Activated naive CD4-positive, alpha-beta T cell treated with anti-CD3 and anti-CD28 coated beads, Interleukin-2, amount 50 U/mL, for 24 hours (primary cell): ENCODE measurements around the gene C1orf87.

Experiments
- H3K27ac Mint-ChIP-seq: one replicate; pipeline ENCODE4 v1.8.0; 2021; ENCODE audit warnings: mild to moderate bottlenecking, mixed read lengths
- H3K27me3 Mint-ChIP-seq: one replicate; pipeline ENCODE4 v1.8.0; 2021; ENCODE audit warnings: mixed read lengths
- H3K36me3 Mint-ChIP-seq: one replicate; pipeline ENCODE4 v1.8.0; 2021; ENCODE audit warnings: mixed read lengths
- H3K4me1 Mint-ChIP-seq: one replicate; pipeline ENCODE4 v1.8.0; 2021; ENCODE audit warnings: mixed read lengths
- H3K4me3 Mint-ChIP-seq: one replicate; pipeline ENCODE4 v1.8.0; 2021; ENCODE audit warnings: mild to moderate bottlenecking, mixed read lengths
- H3K9me3 Mint-ChIP-seq: one replicate; pipeline ENCODE4 v1.8.0; 2021; ENCODE audit warnings: mixed read lengths

Gene C1orf87, protein sequence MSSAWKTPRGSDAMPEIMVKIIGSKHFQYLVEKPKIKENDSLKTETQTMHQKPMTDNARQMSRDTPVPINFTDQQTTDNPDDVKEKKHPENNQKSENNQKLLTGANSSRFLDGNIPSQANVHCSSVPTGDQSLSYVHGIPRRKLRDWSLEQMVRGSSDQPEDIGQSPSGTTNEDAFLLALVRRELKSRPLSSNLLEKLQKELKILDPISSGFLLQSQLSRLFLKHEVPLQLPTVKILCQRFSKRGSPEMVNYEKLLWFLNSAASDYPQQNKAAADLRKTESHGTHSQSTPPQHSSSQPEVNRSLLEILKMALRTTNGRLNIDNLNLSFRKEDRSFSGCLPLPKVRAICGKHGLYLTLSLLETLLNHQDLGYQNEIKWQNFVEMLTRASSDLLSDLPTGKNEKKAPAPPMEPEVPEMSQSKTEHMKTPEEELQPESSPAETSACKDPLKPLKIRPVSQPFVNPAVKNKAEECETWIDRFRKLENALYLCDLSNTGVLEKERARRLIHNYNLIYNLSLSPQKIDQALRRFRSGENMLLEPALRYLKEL

DNA sequence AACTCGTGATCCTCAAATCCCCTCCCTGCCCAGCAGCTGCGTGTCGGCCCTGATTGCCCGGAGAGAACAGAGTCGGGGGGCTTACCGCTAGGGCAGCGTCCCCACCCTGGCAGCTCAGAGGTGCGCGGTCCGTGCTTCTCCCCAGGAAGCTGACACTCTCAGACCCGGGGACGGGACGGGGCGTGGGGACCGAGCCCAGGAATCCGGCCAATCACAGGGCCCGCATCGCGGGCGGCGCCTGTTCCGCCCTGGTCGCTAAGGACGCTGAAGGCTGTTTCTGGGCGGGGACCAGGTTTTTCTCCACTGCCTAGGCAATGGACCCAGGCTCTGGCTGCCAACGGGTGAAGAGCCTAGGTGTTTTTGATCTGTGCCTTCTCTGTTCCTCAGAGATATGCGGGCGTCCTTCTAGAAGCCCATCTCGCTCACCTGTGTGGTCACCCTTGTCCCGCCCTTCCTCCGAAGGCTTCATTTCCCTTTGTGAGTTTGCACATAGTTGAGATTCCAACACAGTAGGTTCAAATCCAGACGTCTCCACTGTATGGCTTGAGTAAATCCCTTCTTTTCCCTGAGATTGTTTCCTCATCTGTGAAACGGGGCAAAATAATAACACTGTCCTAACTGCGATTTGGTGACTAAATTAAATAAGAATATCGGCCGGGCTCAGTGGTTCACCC, at the start of gene C1orf87:
C1orf87 (minus strand) TSS at position 166 of the 674 bp plus-strand sequence. CDS start 1,127 bp downstream, outside the sequence.
- Mint-ChIP-seq H3K27ac (no peak within 1 kb of the TSS), H3K9me3 (no peaks in the 10 kb centered on the region), H3K36me3 (no peaks in the 10 kb centered on the region), H3K4me1 (no peaks in the 10 kb centered on the region), H3K27me3 (peaks cover 45% of the 10 kb centered on the region), H3K4me3 (no peak within 1 kb of the TSS)

- no peaks in the 10 kb centered on the region for H3K36me3 Mint-ChIP-seq
- no peak overlapping the region for H3K27ac Mint-ChIP-seq
- H3K4me3 Mint-ChIP-seq = no peak overlapping the region
- H3K4me1 Mint-ChIP-seq = no peaks in the 10 kb centered on the region
- H3K27me3 Mint-ChIP-seq = peaks cover 2% of the 10 kb centered on the region
- no peaks in the 10 kb centered on the region for H3K9me3 Mint-ChIP-seq
These were observed 44.5 kb upstream of the C1orf87 start for GRCh38 chr1:60118085-60118484.

DNA sequence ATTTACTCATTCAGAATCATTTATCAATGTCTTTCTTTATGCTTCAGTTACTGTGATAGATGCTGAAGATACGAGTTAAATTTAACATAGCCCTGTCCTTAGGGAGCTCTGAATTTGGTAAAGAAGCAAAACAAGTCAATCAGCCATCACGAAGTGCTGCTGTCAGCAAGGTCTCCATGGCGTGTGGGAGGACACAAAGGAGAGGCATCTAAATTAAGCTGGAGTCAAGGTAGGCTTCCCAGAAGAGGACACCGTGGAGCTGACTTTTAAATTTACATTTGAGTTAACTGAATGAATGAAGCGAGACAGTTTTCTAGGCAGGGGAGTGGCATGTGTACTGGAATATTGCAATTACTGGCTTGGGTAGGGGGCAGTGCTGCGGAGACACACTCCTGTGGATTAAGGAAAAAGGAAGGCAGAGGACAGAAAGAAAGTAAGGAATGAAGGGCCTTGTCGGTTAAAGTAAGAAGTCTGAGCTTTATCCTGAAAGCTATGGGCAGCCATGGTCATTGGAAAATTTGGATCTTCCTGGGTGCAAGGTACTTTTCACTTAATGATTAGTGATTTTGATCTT, 41.3 kb upstream of the C1orf87 start:
- no peaks in the 10 kb centered on the region for H3K36me3 Mint-ChIP-seq
- H3K4me3 Mint-ChIP-seq = no peak overlapping the region
- no peaks in the 10 kb centered on the region for H3K27me3 Mint-ChIP-seq
- no peaks in the 10 kb centered on the region for H3K4me1 Mint-ChIP-seq
- H3K9me3 Mint-ChIP-seq = no peaks in the 10 kb centered on the region
- H3K27ac Mint-ChIP-seq = no peak overlapping the region

DNA sequence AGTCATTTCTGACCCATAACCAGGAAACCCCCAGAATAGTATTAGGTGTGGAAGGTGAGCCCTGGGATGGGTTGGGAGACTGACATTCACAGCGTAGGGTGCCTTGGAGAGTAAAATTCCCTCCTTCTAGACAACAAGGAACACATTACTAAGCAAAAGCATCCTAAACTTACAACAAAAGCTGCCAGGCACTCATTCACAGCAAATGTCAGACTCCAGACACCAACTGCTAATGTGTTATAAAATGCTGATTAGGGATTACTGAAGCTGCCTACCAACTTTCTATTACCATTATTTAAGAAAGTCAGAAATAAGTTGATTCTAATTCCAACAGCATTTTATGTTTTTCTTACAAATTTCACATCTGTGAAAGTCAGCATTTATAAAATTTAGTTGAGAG, 40.0 kb upstream of the C1orf87 start:
- Mint-ChIP-seq H3K4me1 (no peaks in the 10 kb centered on the region), H3K27me3 (no peaks in the 10 kb centered on the region), H3K9me3 (no peaks in the 10 kb centered on the region), H3K27ac (no peak overlapping the region), H3K36me3 (no peaks in the 10 kb centered on the region), H3K4me3 (no peak overlapping the region)

DNA sequence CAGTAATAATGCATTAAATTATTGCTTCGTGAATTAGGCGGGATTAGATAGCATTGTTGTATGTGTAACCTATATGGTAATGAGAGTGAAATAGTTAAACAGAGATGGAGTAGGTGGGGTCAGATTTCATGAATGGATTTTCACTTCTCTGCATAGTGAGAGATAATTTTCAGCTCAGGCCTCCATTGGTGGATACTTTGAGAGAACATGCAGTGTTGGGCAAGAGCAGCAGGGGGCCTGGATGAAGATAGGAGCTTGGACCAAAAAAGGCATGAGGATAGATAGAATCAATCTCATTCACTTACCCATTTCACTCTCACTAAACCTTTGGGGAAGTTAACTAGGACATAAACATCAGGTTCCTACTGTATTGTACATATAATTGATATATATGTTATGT, 39.5 kb upstream of the C1orf87 start:
- no peaks in the 10 kb centered on the region for H3K9me3 Mint-ChIP-seq
- no peak overlapping the region for H3K4me3 Mint-ChIP-seq
- no peaks in the 10 kb centered on the region for H3K4me1 Mint-ChIP-seq
- no peaks in the 10 kb centered on the region for H3K27me3 Mint-ChIP-seq
- H3K27ac Mint-ChIP-seq = no peak overlapping the region
- no peaks in the 10 kb centered on the region for H3K36me3 Mint-ChIP-seq

- Mint-ChIP-seq H3K36me3 (no peaks in the 10 kb centered on the region), H3K9me3 (no peaks in the 10 kb centered on the region), H3K4me1 (no peaks in the 10 kb centered on the region), H3K27me3 (no peaks in the 10 kb centered on the region), H3K27ac (no peak overlapping the region), H3K4me3 (no peak overlapping the region)
These were observed 38.1 kb upstream of the C1orf87 start for GRCh38 chr1:60111716-60112115.

DNA sequence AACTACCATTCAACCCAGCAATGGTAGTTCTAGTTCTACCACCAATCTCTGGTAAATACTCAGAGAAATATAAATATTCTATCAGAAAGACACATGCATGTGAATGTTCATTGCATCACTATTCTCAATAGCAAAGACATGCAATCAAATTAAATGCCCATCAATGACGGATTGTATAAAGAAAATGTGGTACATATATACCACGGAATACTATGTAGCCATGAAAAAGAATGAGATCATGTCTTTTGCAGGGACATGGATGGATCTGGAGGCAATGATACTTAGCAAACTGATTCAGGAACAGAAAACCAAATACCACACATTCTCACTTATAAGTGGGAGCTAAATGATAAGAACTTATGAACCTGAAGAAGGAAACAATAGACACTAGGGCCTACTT, 37.5 kb upstream of the C1orf87 start:
- Mint-ChIP-seq H3K4me1 (no peaks in the 10 kb centered on the region), H3K27ac (no peak overlapping the region), H3K9me3 (no peaks in the 10 kb centered on the region), H3K36me3 (no peaks in the 10 kb centered on the region), H3K27me3 (no peaks in the 10 kb centered on the region), H3K4me3 (no peak overlapping the region)

DNA sequence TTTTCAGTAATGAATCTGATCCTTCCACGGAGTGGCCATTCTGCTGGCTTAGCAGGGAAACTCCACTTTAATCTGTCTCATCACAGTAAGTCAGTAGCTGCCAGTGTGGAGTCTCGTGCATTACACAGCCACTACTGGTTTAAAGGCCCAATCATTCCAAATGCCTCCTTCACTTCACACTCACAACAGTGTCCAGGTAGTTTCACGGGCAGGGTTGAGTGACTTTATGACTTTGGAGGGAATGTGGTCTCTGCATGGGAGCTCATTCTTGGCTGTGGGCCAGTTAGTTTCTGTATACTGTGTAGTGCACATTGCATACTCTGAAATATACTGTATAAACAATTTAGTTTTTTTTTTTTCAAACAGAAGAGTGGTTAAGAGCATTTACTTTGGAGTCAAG, 34.6 kb upstream of the C1orf87 start:
- Mint-ChIP-seq H3K27ac (no peak overlapping the region), H3K4me1 (no peaks in the 10 kb centered on the region), H3K36me3 (no peaks in the 10 kb centered on the region), H3K9me3 (peaks cover 11% of the 10 kb centered on the region), H3K27me3 (no peaks in the 10 kb centered on the region), H3K4me3 (no peak overlapping the region)

- H3K4me3 Mint-ChIP-seq = no peak overlapping the region
- H3K27ac Mint-ChIP-seq = no peak overlapping the region
- H3K27me3 Mint-ChIP-seq = peaks cover 1% of the 10 kb centered on the region
- no peaks in the 10 kb centered on the region for H3K4me1 Mint-ChIP-seq
- H3K9me3 Mint-ChIP-seq = peaks cover 11% of the 10 kb centered on the region
- H3K36me3 Mint-ChIP-seq = no peaks in the 10 kb centered on the region
These were observed 29.6 kb upstream of the C1orf87 start for GRCh38 chr1:60103186-60103585.

GRCh38 chr1:60102267-60103061, 28.9 kb upstream of the C1orf87 start:
- Mint-ChIP-seq H3K9me3 (peaks cover 11% of the 10 kb centered on the region), H3K4me3 (no peak overlapping the region), H3K36me3 (no peaks in the 10 kb centered on the region), H3K4me1 (no peaks in the 10 kb centered on the region), H3K27ac (no peak overlapping the region), H3K27me3 (peaks cover 2% of the 10 kb centered on the region)

GRCh38 chr1:60101516-60101915, 27.9 kb upstream of the C1orf87 start:
- Mint-ChIP-seq H3K4me1 (no peaks in the 10 kb centered on the region), H3K27ac (no peak overlapping the region)

DNA sequence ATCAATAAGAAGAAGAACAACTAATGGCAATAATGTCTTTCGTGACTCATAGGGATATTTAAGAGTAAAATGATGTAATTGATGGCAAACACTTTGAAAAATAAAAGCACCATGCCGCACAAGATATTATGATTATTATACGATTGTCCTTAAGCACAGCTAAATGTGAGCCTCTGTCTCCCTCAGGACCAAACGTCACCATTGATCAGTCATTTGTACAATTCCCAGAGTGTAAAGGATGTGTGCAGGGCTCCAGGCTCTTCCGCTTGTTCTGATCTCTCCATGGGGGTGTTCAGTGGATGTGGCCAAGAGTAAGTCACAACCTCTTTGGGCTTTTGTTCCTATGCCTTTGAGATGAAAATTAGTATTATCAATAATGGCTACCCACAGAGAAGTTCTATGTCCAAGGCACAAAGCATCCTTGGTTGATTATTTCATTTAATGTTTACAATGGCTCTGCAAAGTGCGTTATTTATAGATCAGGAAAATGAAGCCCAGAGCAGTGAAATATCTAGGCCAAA, 17.7 kb upstream of the C1orf87 start:
- Mint-ChIP-seq H3K27ac (no peak overlapping the region), H3K4me3 (no peak overlapping the region), H3K36me3 (no peaks in the 10 kb centered on the region), H3K9me3 (no peaks in the 10 kb centered on the region), H3K4me1 (no peaks in the 10 kb centered on the region), H3K27me3 (peaks cover 2% of the 10 kb centered on the region)

More at GRCh38 chr1:60101516-60101915, 27.9 kb upstream of the C1orf87 start:
- Mint-ChIP-seq H3K4me3 (no peak overlapping the region), H3K27me3 (peaks cover 4% of the 10 kb centered on the region), H3K9me3 (peaks cover 11% of the 10 kb centered on the region), H3K36me3 (no peaks in the 10 kb centered on the region)

- no peaks in the 10 kb centered on the region for H3K4me1 Mint-ChIP-seq
- peaks cover 2% of the 10 kb centered on the region for H3K27me3 Mint-ChIP-seq
These were observed 17.1 kb upstream of the C1orf87 start for GRCh38 chr1:60090655-60091054.

GRCh38 chr1:60088620-60089155, 15.1 kb upstream of the C1orf87 start:
- H3K4me3 Mint-ChIP-seq = no peak overlapping the region

More at GRCh38 chr1:60090655-60091054, 17.1 kb upstream of the C1orf87 start:
- Mint-ChIP-seq H3K9me3 (no peaks in the 10 kb centered on the region), H3K4me3 (no peak overlapping the region), H3K27ac (no peak overlapping the region), H3K36me3 (no peaks in the 10 kb centered on the region)

DNA sequence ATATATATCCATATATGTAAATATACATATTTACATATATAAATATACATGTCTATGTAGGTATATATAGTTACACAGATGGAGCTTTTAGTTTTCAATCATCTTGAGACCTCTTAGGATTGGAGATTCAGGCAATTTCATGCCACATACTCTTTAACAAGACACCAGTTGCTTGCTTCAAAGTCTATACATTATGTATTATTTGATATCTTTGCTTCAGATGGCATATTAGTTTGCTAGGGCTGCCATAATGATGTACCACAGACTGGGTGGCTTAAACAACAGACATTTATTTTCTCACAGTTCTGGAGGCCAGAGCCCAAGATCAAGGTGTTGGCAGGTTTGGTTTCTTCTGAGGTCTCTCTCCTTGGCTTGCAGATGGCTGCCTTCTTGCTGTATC, 14.1 kb upstream of the C1orf87 start:
- H3K27ac Mint-ChIP-seq = no peak overlapping the region
- no peaks in the 10 kb centered on the region for H3K36me3 Mint-ChIP-seq
- peaks cover 2% of the 10 kb centered on the region for H3K27me3 Mint-ChIP-seq
- no peaks in the 10 kb centered on the region for H3K9me3 Mint-ChIP-seq
- H3K4me3 Mint-ChIP-seq = no peak overlapping the region
- no peaks in the 10 kb centered on the region for H3K4me1 Mint-ChIP-seq

More at GRCh38 chr1:60088620-60089155, 15.1 kb upstream of the C1orf87 start:
- H3K9me3 Mint-ChIP-seq = no peaks in the 10 kb centered on the region
- H3K4me1 Mint-ChIP-seq = no peaks in the 10 kb centered on the region
- H3K27ac Mint-ChIP-seq = no peak overlapping the region
- H3K27me3 Mint-ChIP-seq = peaks cover 2% of the 10 kb centered on the region
- H3K36me3 Mint-ChIP-seq = no peaks in the 10 kb centered on the region
